Karpas-422 (cell line): ENCODE data around the gene UBE2QL1. TPM values are rescaled to one million over a fixed set of nuclear protein-coding genes. Genes with fewer than 3 reads are reported as not detected.

Experiments used
- DNase-seq: peaks from one replicate; pipeline ENCODE4 v3.0.0-alpha.2; 2015
- H2AFZ ChIP-seq: fragments of 200-600 bp; sonication (generic); 2 replicates; pipeline ENCODE4 v1.6.1; 2014; ENCODE audit warnings: antibody characterized with exemption, low read length, mixed read lengths
- H3K27ac ChIP-seq: fragments of 200-600 bp; sonication (generic); 2 replicates; pipeline ENCODE4 v1.5.1; 2014; ENCODE audit warnings: mild to moderate bottlenecking, low read length, moderate library complexity
- H3K27me3 ChIP-seq: fragments of 200-600 bp; sonication (generic); 2 replicates; pipeline ENCODE4 v1.6.1; 2014; ENCODE audit warnings: low read length, mixed read lengths
- H3K36me3 ChIP-seq: fragments of 200-600 bp; sonication (generic); 2 replicates; pipeline ENCODE4 v1.6.1; 2014; ENCODE audit warnings: low read length, mixed read lengths; ENCODE audit not compliant: insufficient read depth
- H3K4me1 ChIP-seq: fragments of 200-600 bp; sonication (generic); 2 replicates; pipeline ENCODE4 v1.6.1; 2014; ENCODE audit warnings: mild to moderate bottlenecking, low read length, mixed read lengths
- H3K4me2 ChIP-seq: fragments of 200-600 bp; sonication (generic); 2 replicates; pipeline ENCODE4 v1.6.1; 2014; ENCODE audit warnings: low read length, low read depth, mild to moderate bottlenecking; ENCODE audit not compliant: poor library complexity, severe bottlenecking
- H3K4me3 ChIP-seq: fragments of 200-600 bp; sonication (generic); 2 replicates; pipeline ENCODE4 v1.5.1; 2014; ENCODE audit warnings: mild to moderate bottlenecking, antibody characterized with exemption, low read length, mixed read lengths
- H3K79me2 ChIP-seq: fragments of 200-600 bp; sonication (generic); 2 replicates; pipeline ENCODE4 v1.6.1; 2014; ENCODE audit warnings: mild to moderate bottlenecking, low read length, mixed read lengths
- H3K9ac ChIP-seq: fragments of 200-600 bp; sonication (generic); 2 replicates; pipeline ENCODE4 v1.6.0; 2014; ENCODE audit warnings: low read length
- H3K9me2 ChIP-seq: fragments of 200-600 bp; sonication (generic), shearing (Covaris generic); replicated peaks from 2 replicates; pipeline ENCODE4 v1.6.0; 2014; ENCODE audit warnings: mild to moderate bottlenecking, low read length, moderate library complexity; ENCODE audit not compliant: insufficient read depth
- H3K9me3 ChIP-seq: fragments of 300-700, 200-600 bp; sonication (generic); 2 replicates; pipeline ENCODE4 v1.6.1; 2014; ENCODE audit warnings: low read length, mixed read lengths
- H4K20me1 ChIP-seq: fragments of 200-600 bp; sonication (generic); 2 replicates; pipeline ENCODE4 v1.6.1; 2014; ENCODE audit warnings: mild to moderate bottlenecking, antibody characterized with exemption, low read length, low read depth; ENCODE audit not compliant: insufficient read depth
- total RNA-seq: library from RNA; depleted of rRNA; stranded (reverse); fragments of >200 nt; shearing (Covaris generic); gene quantifications from 2 replicates; pipeline ENCODE4 v1.2.3, GENCODE V29; 2014; ENCODE audit warnings: low replicate concordance

UBE2QL1 gene
- total RNA-seq, 1 experiment from 2014 or later = not detected

DNA sequence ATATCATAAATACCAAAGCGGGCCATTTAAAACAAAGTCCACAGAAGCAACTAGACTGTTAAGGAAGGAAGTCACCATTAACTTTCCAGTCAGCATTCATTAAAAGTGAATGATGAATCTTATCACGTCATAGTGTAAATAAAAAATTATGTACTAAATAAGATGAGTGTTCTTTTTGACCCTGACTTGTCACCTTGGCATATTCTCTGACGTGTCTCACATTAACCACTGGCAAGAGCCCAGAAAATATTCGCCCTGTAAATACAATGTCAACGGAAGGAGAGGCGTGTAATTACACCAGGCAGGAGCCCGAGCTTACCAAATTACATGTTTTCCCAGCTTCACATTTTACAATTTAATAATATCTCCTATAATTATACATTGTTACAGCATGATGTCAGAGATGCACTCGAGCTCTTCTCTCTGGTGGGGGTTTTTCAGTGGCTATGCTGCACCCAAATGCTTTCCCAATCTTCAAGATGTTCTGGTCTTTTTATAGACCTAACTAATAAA lies 29.3 kb upstream of the UBE2QL1 start:
- no peak overlapping the region for H3K4me2 ChIP-seq
- H3K9me2 ChIP-seq = no peaks in the 10 kb centered on the region
- no peak overlapping the region for H2AFZ ChIP-seq
- H3K9me3 ChIP-seq = no peaks in the 10 kb centered on the region
- no peaks in the 10 kb centered on the region for H3K4me1 ChIP-seq
- no peak overlapping the region for H3K27ac ChIP-seq
- no peaks in the 10 kb centered on the region for H3K36me3 ChIP-seq
- no peaks in the 10 kb centered on the region for H3K79me2 ChIP-seq
- no peak overlapping the region for H3K9ac ChIP-seq
- no peak for DNase-seq
- no peak overlapping the region for H3K4me3 ChIP-seq
- no peaks in the 10 kb centered on the region for H4K20me1 ChIP-seq
- H3K27me3 ChIP-seq = no peaks in the 10 kb centered on the region

- Histone ChIP-seq H3K4me3 (no peak overlapping the region), H4K20me1 (no peaks in the 10 kb centered on the region), H3K27ac (no peak overlapping the region), H3K4me2 (no peak overlapping the region), H3K9me2 (no peaks in the 10 kb centered on the region), H3K79me2 (no peaks in the 10 kb centered on the region), H2AFZ (no peak overlapping the region), H3K27me3 (no peaks in the 10 kb centered on the region), H3K9ac (no peak overlapping the region), H3K4me1 (no peaks in the 10 kb centered on the region), H3K36me3 (no peaks in the 10 kb centered on the region), H3K9me3 (no peaks in the 10 kb centered on the region)
- no peak for DNase-seq
Measured at GRCh38 chr5:6423327-6424109, 25.1 kb upstream of the UBE2QL1 start.

DNA sequence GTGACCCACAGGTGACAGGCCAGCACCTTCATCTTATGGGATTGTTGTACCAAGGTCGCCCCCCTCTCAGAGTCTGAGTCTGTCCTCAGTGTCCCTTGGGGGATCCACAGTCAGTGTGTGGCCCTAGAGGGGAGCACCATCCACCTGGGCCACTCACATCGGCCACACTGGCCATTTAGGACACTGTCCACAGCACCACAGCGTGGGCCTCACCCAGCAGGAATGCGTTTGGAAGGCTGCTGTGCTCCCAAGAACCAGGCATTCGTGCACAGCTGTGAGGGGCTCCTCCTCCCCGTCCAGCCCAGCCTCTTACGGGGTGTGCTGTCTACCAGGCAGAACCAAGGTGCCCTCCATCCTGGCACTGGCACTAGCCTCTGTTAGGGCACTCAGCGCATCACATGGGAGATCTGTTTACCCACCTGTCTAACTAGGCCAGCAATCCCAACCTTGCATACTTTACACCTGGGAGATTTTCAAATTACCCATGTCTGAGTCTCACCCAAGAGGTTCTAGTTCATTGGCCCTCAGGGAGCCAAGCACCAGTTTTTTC lies 24.5 kb upstream of the UBE2QL1 start:
- Histone ChIP-seq H3K27ac (no peak overlapping the region), H3K4me3 (no peak overlapping the region), H3K79me2 (no peaks in the 10 kb centered on the region), H2AFZ (no peak overlapping the region), H4K20me1 (no peaks in the 10 kb centered on the region), H3K27me3 (no peaks in the 10 kb centered on the region), H3K4me1 (no peaks in the 10 kb centered on the region), H3K36me3 (no peaks in the 10 kb centered on the region), H3K9me2 (no peaks in the 10 kb centered on the region), H3K4me2 (no peak overlapping the region), H3K9me3 (no peaks in the 10 kb centered on the region), H3K9ac (no peak overlapping the region)
- DNase-seq = no peak

GRCh38 chr5:6424700-6425099 lies 24.0 kb upstream of the UBE2QL1 start:
- no peak overlapping the region for H3K4me2 ChIP-seq
- H3K27ac ChIP-seq = no peak overlapping the region
- H3K27me3 ChIP-seq = no peaks in the 10 kb centered on the region
- no peaks in the 10 kb centered on the region for H3K4me1 ChIP-seq
- H4K20me1 ChIP-seq = no peaks in the 10 kb centered on the region
- no peak overlapping the region for H3K9ac ChIP-seq
- H2AFZ ChIP-seq = no peak overlapping the region
- no peaks in the 10 kb centered on the region for H3K9me3 ChIP-seq
- H3K36me3 ChIP-seq = no peaks in the 10 kb centered on the region
- DNase-seq = no peak
- no peaks in the 10 kb centered on the region for H3K79me2 ChIP-seq
- no peaks in the 10 kb centered on the region for H3K9me2 ChIP-seq
- H3K4me3 ChIP-seq = no peak overlapping the region

GRCh38 chr5:6427694-6428093 lies 21.0 kb upstream of the UBE2QL1 start:
- H3K27me3 ChIP-seq = no peaks in the 10 kb centered on the region
- no peaks in the 10 kb centered on the region for H4K20me1 ChIP-seq
- no peak overlapping the region for H3K9ac ChIP-seq
- no peaks in the 10 kb centered on the region for H3K9me2 ChIP-seq
- no peak overlapping the region for H2AFZ ChIP-seq
- no peaks in the 10 kb centered on the region for H3K9me3 ChIP-seq
- DNase-seq = no peak
- no peak overlapping the region for H3K27ac ChIP-seq
- no peak overlapping the region for H3K4me2 ChIP-seq
- no peaks in the 10 kb centered on the region for H3K36me3 ChIP-seq
- H3K79me2 ChIP-seq = no peaks in the 10 kb centered on the region
- no peak overlapping the region for H3K4me3 ChIP-seq
- no peaks in the 10 kb centered on the region for H3K4me1 ChIP-seq

DNA sequence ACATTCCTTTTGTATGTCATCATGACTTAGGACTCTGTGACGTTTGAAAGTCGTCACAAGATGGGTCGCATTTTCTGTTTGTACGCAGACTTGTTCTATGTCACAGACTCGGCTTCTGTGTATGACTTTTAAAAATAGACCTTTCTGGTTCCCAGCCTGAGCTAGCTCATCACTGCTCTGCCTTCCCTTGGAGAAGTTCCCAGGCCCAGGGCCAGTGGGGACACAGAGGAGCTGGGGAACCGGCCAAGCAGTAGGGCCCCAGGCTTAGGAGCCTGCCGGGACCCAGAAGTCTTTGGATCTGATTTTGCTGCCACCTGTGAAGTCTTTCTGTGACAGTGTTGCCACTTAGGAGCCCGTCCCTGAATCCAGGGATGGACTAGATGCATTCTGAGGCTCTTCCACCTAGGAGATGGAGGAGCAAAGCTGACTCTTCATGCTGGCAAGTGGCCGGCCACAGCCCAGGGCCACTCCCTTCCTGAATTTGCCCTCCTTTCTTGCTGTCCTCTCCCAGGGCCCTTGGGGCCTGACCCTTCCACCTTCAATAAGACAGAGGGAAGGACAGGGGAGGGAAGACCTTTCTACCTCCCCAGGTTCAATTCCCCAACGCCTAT lies 18.1 kb upstream of the UBE2QL1 start:
- H3K4me3 ChIP-seq = no peak overlapping the region
- H3K27ac ChIP-seq = no peak overlapping the region
- no peak overlapping the region for H2AFZ ChIP-seq
- no peaks in the 10 kb centered on the region for H3K9me2 ChIP-seq
- H3K36me3 ChIP-seq = no peaks in the 10 kb centered on the region
- no peak overlapping the region for H3K9ac ChIP-seq
- H3K79me2 ChIP-seq = no peaks in the 10 kb centered on the region
- H4K20me1 ChIP-seq = no peaks in the 10 kb centered on the region
- H3K9me3 ChIP-seq = no peaks in the 10 kb centered on the region
- no peak for DNase-seq
- H3K4me1 ChIP-seq = no peaks in the 10 kb centered on the region
- H3K27me3 ChIP-seq = no peaks in the 10 kb centered on the region
- H3K4me2 ChIP-seq = no peak overlapping the region

DNA sequence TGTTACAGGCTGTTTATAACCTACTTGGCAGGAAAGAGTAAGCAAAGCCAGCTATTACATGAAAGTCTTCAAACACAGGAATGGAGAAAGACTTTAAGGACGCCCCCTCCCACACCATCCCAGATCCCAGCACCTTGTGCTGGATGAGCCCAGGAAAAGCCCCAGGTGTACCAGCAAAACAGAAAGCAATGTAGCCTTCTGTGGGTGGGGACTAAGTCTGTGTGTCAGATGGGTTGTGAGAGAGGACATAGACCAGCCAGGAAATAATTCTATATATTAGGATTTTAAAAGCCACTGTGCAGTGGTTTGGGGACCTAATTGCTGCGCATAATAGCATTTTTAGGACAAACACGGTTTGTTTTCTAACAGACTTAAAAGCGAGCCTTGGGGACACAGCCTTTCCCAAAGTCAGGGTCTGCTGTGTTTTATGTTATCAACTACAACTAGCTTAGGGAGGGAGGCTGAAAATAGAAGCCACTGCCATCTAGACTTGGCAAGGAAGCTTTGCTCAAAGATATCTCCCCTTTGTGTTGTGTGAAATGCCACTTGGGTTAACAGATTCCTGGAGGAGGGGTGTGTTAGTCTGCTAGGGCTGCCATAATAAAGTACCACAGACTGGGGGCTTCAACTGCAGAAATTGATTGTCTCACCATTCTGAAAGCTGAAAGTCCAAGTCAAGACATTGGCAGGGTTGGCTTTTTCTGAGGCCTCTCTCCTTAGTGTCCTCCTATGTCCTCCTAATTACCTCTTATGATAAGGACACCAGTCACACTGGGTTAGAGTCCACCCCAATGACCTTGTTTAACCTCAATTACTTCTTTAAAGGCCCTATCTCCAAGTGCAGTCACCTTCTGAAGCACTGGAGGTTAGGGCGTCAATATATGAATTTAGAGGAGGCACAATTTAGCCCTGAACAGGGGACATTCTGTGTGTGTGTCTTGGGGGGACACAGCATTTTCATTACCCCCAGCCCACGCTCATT lies 17.2 kb upstream of the UBE2QL1 start:
- no peaks in the 10 kb centered on the region for H3K4me1 ChIP-seq
- no peaks in the 10 kb centered on the region for H3K79me2 ChIP-seq
- H4K20me1 ChIP-seq = no peaks in the 10 kb centered on the region
- no peak overlapping the region for H3K27ac ChIP-seq
- no peak overlapping the region for H3K4me2 ChIP-seq
- H3K9ac ChIP-seq = no peak overlapping the region
- no peak overlapping the region for H2AFZ ChIP-seq
- no peaks in the 10 kb centered on the region for H3K9me3 ChIP-seq
- no peak for DNase-seq
- no peaks in the 10 kb centered on the region for H3K9me2 ChIP-seq
- H3K36me3 ChIP-seq = no peaks in the 10 kb centered on the region
- H3K4me3 ChIP-seq = no peak overlapping the region
- H3K27me3 ChIP-seq = no peaks in the 10 kb centered on the region
